Stimulated activated memory B cell treated with anti-CD40 and anti-IgM and Interleukin-4, amounts not matched to agents 10 μg/mL and 1 μg/mL and 100 μg/mL, for 72 hours (primary cell): ENCODE data around the gene GNB1.

Experiments
- ATAC-seq: fragments of 150-1000 bp; cut with Tn5 transposase; 2 replicates; pipeline ENCODE4 v1.10.0; 2021
- H3K27ac Mint-ChIP-seq: one replicate; pipeline ENCODE4 v1.8.0; 2022; ENCODE audit warnings: mild to moderate bottlenecking, mixed read lengths
- H3K27me3 Mint-ChIP-seq: one replicate; pipeline ENCODE4 v1.8.0; 2022; ENCODE audit warnings: mixed read lengths
- H3K36me3 Mint-ChIP-seq: one replicate; pipeline ENCODE4 v1.8.0; 2022; ENCODE audit warnings: mixed read lengths
- H3K4me1 Mint-ChIP-seq: one replicate; pipeline ENCODE4 v1.8.0; 2022; ENCODE audit warnings: mixed read lengths
- H3K4me3 Mint-ChIP-seq: one replicate; pipeline ENCODE4 v1.8.0; 2022; ENCODE audit warnings: mild to moderate bottlenecking, moderate library complexity, mixed read lengths
- H3K9me3 Mint-ChIP-seq: one replicate; pipeline ENCODE4 v1.8.0; 2022; ENCODE audit warnings: mixed read lengths

The GNB1 gene

DNA sequence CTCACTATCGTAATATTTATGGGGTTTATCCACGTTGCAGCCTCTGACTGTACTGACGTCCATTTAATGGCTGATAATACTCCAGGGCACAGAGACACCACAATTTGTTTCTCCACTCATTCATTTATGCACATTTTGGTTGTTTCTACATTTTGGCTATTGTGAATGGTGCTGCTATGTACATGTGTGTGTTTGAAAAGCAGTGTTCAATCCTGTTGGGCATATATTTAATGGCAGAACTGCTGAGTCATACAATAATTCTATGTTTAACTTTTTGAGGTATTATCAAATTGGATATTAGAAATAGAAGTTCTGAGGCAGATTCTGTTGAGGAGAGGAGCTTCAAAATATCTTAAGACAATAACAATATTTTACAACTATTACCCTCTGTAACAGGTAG lies 73.7 kb downstream of the GNB1 start:
- peaks cover 44% of the 10 kb centered on the region for H3K36me3 Mint-ChIP-seq
- ATAC-seq = no peak

GRCh38 chr1:1815606-1816281 lies 75.1 kb downstream of the GNB1 start:
- H3K4me3 Mint-ChIP-seq = no peak overlapping the region
- no peaks in the 10 kb centered on the region for H3K27me3 Mint-ChIP-seq
- H3K4me1 Mint-ChIP-seq = peaks cover under 1% of the 10 kb centered on the region
- peaks cover 42% of the 10 kb centered on the region for H3K36me3 Mint-ChIP-seq
- no peak overlapping the region for H3K27ac Mint-ChIP-seq
- no peaks in the 10 kb centered on the region for H3K9me3 Mint-ChIP-seq
- ATAC-seq = no peak

More for the DNA sequence above, 73.7 kb downstream of the GNB1 start:
- H3K4me1 Mint-ChIP-seq = peaks cover 5% of the 10 kb centered on the region
- no peaks in the 10 kb centered on the region for H3K9me3 Mint-ChIP-seq
- no peak overlapping the region for H3K4me3 Mint-ChIP-seq
- H3K27ac Mint-ChIP-seq = no peak overlapping the region
- H3K27me3 Mint-ChIP-seq = no peaks in the 10 kb centered on the region

GRCh38 chr1:1809489-1809888 lies 81.4 kb downstream of the GNB1 start:
- H3K36me3 Mint-ChIP-seq = peaks cover 29% of the 10 kb centered on the region
- H3K4me3 Mint-ChIP-seq = no peak overlapping the region
- no peak overlapping the region for H3K27ac Mint-ChIP-seq
- no peaks in the 10 kb centered on the region for H3K27me3 Mint-ChIP-seq
- no peaks in the 10 kb centered on the region for H3K9me3 Mint-ChIP-seq
- ATAC-seq = no peak
- H3K4me1 Mint-ChIP-seq = no peaks in the 10 kb centered on the region

DNA sequence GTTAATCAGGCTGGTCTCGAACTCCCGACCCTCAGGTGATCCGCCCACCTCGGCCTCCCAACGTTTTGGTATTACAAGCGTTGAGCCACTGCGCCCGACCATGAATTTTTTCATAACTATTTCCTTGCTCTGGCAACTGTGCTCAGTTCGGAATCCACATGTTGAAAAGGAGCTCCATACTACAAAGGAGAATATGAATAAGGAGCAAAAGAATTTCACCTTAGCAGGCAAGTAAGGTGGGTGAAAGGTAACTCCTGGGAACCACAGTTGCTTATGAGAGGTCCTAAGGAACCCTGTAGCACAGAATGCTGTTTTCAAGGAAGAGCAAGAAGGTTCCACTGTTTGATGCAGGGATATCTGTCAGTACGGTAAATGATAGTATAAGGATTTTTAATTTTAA lies 82.7 kb downstream of the GNB1 start:
- H3K27ac Mint-ChIP-seq = no peak overlapping the region
- H3K36me3 Mint-ChIP-seq = peaks cover 31% of the 10 kb centered on the region
- no peak for ATAC-seq
- no peaks in the 10 kb centered on the region for H3K9me3 Mint-ChIP-seq
- no peak overlapping the region for H3K4me3 Mint-ChIP-seq
- no peaks in the 10 kb centered on the region for H3K4me1 Mint-ChIP-seq
- no peaks in the 10 kb centered on the region for H3K27me3 Mint-ChIP-seq

GRCh38 chr1:1806890-1807289 lies 84.0 kb downstream of the GNB1 start:
- peaks cover 27% of the 10 kb centered on the region for H3K36me3 Mint-ChIP-seq
- H3K4me1 Mint-ChIP-seq = no peaks in the 10 kb centered on the region
- H3K27me3 Mint-ChIP-seq = no peaks in the 10 kb centered on the region
- no peak for ATAC-seq
- peak overlapping the region; percentile 30 for H3K27ac Mint-ChIP-seq
- H3K9me3 Mint-ChIP-seq = no peaks in the 10 kb centered on the region
- H3K4me3 Mint-ChIP-seq = no peak overlapping the region

DNA sequence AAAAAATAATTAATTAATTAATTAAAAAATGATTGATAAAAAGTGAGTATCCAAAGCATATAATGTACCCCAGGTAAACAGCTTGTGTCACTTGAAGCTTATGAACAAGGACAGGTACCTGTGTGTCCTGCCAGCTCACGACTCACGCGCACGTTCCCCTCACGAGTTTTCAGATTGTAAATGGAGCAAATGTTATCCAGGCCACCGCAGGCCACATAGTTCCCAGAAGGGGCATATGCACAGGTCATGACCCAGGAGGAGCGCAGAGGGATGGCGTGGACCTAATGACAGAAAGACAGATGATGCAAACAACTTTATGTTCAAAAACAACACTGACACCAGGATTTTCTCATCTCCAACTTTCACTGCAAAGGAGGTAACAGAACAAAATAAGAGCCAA lies 86.6 kb downstream of the GNB1 start:
- ATAC-seq = no peak
- H3K36me3 Mint-ChIP-seq = peaks cover 38% of the 10 kb centered on the region
- H3K27ac Mint-ChIP-seq = no peak overlapping the region
- no peak overlapping the region for H3K4me3 Mint-ChIP-seq
- no peaks in the 10 kb centered on the region for H3K27me3 Mint-ChIP-seq
- H3K4me1 Mint-ChIP-seq = peaks cover 26% of the 10 kb centered on the region
- H3K9me3 Mint-ChIP-seq = no peaks in the 10 kb centered on the region

DNA sequence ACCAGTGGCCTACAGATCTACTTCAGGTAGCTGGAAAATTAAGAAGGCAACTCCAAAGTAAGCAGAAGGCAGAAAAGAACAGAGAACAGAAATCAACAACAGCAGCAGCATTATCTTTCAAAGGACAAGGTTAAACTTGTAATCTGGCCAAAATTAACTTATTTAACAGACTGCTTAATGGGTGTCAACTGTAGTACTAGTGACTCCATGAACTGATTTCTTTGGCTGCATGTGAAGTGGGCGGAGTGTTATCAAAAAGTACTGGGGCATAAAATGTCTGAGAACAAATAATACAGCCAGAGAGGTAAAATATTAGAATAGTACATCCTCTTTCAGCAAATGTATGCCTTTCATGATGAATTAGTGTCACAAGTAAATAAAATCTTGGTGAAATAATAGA lies 88.0 kb downstream of the GNB1 start:
- Mint-ChIP-seq H3K9me3 (no peaks in the 10 kb centered on the region), H3K36me3 (peaks cover 44% of the 10 kb centered on the region), H3K4me3 (no peak overlapping the region), H3K27ac (peak overlapping the region; percentile 37), H3K27me3 (no peaks in the 10 kb centered on the region), H3K4me1 (peaks cover 34% of the 10 kb centered on the region)
- ATAC-seq = no peak

GRCh38 chr1:1799716-1800115 lies 91.2 kb downstream of the GNB1 start:
- Mint-ChIP-seq H3K27me3 (no peaks in the 10 kb centered on the region), H3K4me1 (peaks cover 49% of the 10 kb centered on the region), H3K4me3 (no peak overlapping the region), H3K27ac (peak overlapping the region; percentile 69), H3K36me3 (peaks cover 57% of the 10 kb centered on the region), H3K9me3 (no peaks in the 10 kb centered on the region)
- ATAC-seq = peak; percentile 82

GRCh38 chr1:1797731-1798341 lies 93.1 kb downstream of the GNB1 start:
- peak; percentile 87 for ATAC-seq
- Mint-ChIP-seq H3K36me3 (peaks cover 57% of the 10 kb centered on the region), H3K27ac (peak overlapping the region; percentile 76), H3K27me3 (no peaks in the 10 kb centered on the region), H3K4me1 (peaks cover 58% of the 10 kb centered on the region), H3K4me3 (no peak overlapping the region), H3K9me3 (no peaks in the 10 kb centered on the region)

DNA sequence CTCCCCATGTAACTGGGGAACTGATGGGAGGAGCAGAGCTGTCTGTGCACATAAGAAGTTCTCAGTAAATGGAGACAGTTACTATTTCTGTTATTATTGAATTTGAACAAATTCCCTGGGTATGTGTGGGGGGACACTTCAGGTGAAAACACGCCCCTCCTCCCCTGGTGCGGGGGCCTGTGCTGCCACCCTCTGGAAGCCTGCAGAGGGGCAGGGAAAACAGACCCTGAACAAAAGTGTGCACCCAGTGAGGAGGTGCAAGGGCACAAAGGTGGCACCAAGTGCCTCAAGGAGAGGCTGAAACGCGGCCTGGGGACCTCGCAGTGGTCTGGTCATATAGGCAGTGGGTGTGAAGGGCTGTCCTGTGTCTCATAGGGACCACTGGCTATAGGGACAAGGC lies 94.4 kb downstream of the GNB1 start:
- H3K36me3 Mint-ChIP-seq = peaks cover 63% of the 10 kb centered on the region
- no peak for ATAC-seq
- H3K27me3 Mint-ChIP-seq = no peaks in the 10 kb centered on the region
- peak overlapping the region; percentile 54 for H3K27ac Mint-ChIP-seq
- peaks cover 53% of the 10 kb centered on the region for H3K4me1 Mint-ChIP-seq
- H3K4me3 Mint-ChIP-seq = no peak overlapping the region
- H3K9me3 Mint-ChIP-seq = no peaks in the 10 kb centered on the region

- Mint-ChIP-seq H3K9me3 (no peaks in the 10 kb centered on the region), H3K4me1 (peaks cover 39% of the 10 kb centered on the region), H3K27ac (no peak overlapping the region), H3K27me3 (no peaks in the 10 kb centered on the region), H3K36me3 (peaks cover 70% of the 10 kb centered on the region), H3K4me3 (no peak overlapping the region)
- no peak for ATAC-seq
Observed at GRCh38 chr1:1794999-1795398, 95.9 kb downstream of the GNB1 start.

DNA sequence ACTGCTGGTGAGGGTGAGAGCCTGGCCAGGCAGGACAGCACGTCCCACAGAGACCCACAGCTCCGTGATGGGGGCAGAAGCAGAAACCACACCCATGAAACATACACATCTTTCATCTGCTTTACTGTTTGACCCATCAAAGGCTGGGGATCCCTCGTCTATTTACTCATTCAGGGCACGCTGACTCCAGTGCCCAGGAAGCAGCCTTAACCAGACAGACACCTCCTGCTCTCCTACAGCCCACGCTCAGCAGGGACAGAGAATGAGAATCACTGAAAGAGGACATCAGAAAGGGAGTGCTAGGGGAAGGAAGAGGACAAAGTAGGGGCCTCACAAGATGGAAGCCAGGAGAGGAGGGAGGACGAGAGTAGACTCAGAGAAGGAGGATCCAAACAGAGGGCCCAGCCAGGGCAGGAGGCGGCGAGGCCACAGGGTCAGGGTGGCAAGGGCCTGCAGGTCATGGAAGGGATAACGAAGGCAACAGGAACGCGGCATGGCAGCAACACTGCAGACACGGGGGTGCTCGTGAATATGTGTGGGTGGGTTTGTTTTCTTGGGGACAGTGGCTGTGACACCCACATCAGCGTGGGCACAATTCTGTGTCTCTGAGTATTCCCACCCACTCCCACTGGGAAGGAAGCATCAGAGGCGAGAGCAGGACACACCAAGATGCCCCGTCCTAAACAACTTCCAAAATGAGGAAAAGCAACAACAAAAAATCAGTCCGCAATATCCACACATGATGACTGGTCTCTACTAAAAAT lies 97.2 kb downstream of the GNB1 start:
- Mint-ChIP-seq H3K27me3 (no peaks in the 10 kb centered on the region), H3K9me3 (no peaks in the 10 kb centered on the region), H3K27ac (peak overlapping the region; percentile 53), H3K4me1 (peaks cover 30% of the 10 kb centered on the region), H3K36me3 (peaks cover 76% of the 10 kb centered on the region), H3K4me3 (no peak overlapping the region)
- no peak for ATAC-seq

DNA sequence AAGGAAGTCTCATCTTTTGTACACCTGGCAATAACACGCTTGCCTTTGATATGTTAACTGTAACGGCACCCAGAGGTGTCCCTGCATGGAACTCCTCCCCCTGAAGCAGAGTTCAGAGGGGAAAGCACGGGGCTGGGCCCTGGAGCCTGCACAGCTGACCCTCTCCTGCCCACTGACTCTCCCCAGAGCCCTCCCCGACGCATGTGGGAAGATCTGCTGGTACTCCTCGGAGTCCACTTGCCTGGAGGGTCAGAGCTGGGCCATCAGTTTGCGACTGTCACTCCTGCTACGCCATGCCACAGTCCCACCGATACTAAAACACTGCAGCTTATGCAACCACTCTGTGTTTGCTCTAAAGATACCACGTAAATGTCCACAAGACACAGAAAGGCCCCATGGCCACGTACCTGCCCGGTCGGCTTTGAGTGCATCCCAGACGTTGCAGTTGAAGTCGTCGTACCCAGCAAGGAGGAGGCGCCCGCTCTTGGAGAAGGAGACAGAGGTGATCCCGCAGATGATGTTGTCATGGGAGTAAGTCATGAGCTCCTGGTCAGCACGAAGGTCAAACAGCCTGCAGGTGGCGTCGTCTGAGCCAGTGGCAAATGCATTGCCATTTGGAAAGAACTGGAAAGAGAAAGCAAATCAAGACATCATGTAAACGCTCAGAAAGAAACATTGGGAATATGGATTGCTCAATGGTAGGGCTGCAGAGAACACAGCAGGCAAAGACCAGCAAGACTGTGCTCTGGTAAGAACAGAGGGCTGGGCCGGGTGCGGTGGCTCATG lies 102.0 kb downstream of the GNB1 start:
- Mint-ChIP-seq H3K27ac (no peak overlapping the region), H3K9me3 (no peaks in the 10 kb centered on the region), H3K4me3 (no peak overlapping the region), H3K36me3 (peaks cover 70% of the 10 kb centered on the region), H3K27me3 (no peaks in the 10 kb centered on the region), H3K4me1 (peaks cover 7% of the 10 kb centered on the region)
- no peak for ATAC-seq

- Mint-ChIP-seq H3K27ac (no peak overlapping the region), H3K9me3 (no peaks in the 10 kb centered on the region), H3K4me3 (no peak overlapping the region), H3K4me1 (peaks cover 7% of the 10 kb centered on the region), H3K36me3 (peaks cover 63% of the 10 kb centered on the region), H3K27me3 (no peaks in the 10 kb centered on the region)
- ATAC-seq = no peak
Observed at GRCh38 chr1:1788136-1788535, 102.8 kb downstream of the GNB1 start.
